Choroid plexus epithelial cell (primary cell): ENCODE data around the gene ATG101.

ENCODE experiments used
- DNase-seq: peaks from one replicate; pipeline ENCODE4 v3.0.0-alpha.2; 2010; ENCODE audit warnings: low read depth
- H3K4me3 ChIP-seq: 2 replicates; pipeline ENCODE4 v1.5.1; 2011; ENCODE audit warnings: low read depth, mild to moderate bottlenecking, control low read depth, low read length, moderate library complexity
- TF ChIP-seq, protein P1 (sequence below): conservative IDR thresholded peaks from 2 replicates; pipeline ENCODE4 v1.5.1; 2011; ENCODE audit warnings: low read depth, mild to moderate bottlenecking, control low read depth, inconsistent platforms, low read length, moderate library complexity

The ATG101 gene

DNA sequence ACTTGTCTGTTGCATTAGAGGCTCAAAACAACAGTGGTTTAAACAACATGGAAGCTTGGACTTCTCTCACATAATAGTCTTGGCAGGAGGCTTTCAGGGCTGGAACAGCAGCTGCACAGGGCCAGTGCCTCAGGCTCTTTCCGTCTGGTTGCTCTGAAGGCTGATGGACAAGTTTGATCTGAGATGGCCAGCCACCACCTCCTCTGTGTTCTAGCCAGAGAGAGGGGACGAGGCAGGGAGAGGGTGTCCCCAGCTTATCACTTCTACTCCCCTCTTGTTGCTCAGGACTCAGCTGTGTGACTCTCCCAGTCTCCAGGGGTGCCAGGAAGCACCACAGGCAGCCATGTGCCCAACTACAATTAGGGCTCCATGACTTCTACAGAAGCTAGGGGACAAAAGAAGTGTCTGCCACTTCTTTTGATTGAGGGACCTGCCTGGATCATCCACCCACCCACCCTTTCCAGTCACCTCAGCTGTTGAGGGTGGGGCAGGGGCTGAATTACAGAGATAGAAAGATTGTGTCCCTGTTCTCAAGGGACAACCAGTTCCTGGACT, 56.3 kb downstream of the ATG101 start:
- H3K4me3 ChIP-seq: no peak overlapping the region
- TF ChIP-seq, protein P1, sequence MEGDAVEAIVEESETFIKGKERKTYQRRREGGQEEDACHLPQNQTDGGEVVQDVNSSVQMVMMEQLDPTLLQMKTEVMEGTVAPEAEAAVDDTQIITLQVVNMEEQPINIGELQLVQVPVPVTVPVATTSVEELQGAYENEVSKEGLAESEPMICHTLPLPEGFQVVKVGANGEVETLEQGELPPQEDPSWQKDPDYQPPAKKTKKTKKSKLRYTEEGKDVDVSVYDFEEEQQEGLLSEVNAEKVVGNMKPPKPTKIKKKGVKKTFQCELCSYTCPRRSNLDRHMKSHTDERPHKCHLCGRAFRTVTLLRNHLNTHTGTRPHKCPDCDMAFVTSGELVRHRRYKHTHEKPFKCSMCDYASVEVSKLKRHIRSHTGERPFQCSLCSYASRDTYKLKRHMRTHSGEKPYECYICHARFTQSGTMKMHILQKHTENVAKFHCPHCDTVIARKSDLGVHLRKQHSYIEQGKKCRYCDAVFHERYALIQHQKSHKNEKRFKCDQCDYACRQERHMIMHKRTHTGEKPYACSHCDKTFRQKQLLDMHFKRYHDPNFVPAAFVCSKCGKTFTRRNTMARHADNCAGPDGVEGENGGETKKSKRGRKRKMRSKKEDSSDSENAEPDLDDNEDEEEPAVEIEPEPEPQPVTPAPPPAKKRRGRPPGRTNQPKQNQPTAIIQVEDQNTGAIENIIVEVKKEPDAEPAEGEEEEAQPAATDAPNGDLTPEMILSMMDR: no peak
- no peak for DNase-seq
